Tibial nerve (tissue), 4 donors: ENCODE measurements around the gene CPB2. TPM values are rescaled to one million over a fixed set of nuclear protein-coding genes. Genes with fewer than 3 reads are reported as not detected.

Experiments
- DNase-seq, 2 donors: peaks; one replicate each; pipeline ENCODE4 v3.0.0-alpha.2; 2019; ENCODE audit warnings: low spot score in 2 of 2
- H3K27ac ChIP-seq, 4 donors: fragments of 200-600 bp; sonication (generic) in 3 of 4; one replicate each; pipeline ENCODE4 v1.5.1; 2017 to 2019; ENCODE audit warnings: mild to moderate bottlenecking in 1 of 4
- H3K27me3 ChIP-seq, 2 donors: fragments of 200-600 bp; sonication (generic) in 1 of 2; one replicate each; pipeline versions ENCODE4 v1.5.1 to v1.6.0; 2017 to 2019
- H3K36me3 ChIP-seq, 3 donors: fragments of 200-600 bp; sonication (generic); one replicate each; pipeline ENCODE4 v1.5.1; 2018 to 2019
- H3K4me1 ChIP-seq, 4 donors: fragments of 200-600 bp; sonication (generic) in 3 of 4; one replicate each; pipeline ENCODE4 v1.5.1; 2017 to 2019
- H3K4me3 ChIP-seq, 4 donors: fragments of 200-600 bp; sonication (generic) in 3 of 4; one replicate each; pipeline ENCODE4 v1.5.1; 2017 to 2019; ENCODE audit warnings: mild to moderate bottlenecking in 1 of 4, moderate library complexity in 1 of 4
- H3K9me3 ChIP-seq, 4 donors: fragments of 200-600 bp; sonication (generic) in 3 of 4; one replicate each; pipeline ENCODE4 v1.5.1; 2017 to 2019
- CTCF ChIP-seq, 5 experiments: fragments of 200-600 bp in 3 of 5; fragments of 450-650 bp in 2 of 5; sonication (generic) in 3 of 5; IDR thresholded peaks; one replicate each; pipeline ENCODE4 v1.5.1; 2016 to 2019; ENCODE audit warnings: antibody characterized with exemption in 5 of 5, mild to moderate bottlenecking in 3 of 5, moderate library complexity in 2 of 5
- EP300 ChIP-seq, 2 donors: sonication (generic); formaldehyde crosslinking; IDR thresholded peaks; one replicate each; pipeline ENCODE4 v1.6.1; 2017; ENCODE audit warnings: antibody characterized with exemption in 2 of 2, mild to moderate bottlenecking in 1 of 2
- POLR2A ChIP-seq, 2 donors: fragments of 450-650 bp; IDR thresholded peaks; one replicate each; pipeline ENCODE4 v1.6.1; 2017; ENCODE audit warnings: antibody characterized with exemption in 2 of 2, mild to moderate bottlenecking in 2 of 2, moderate library complexity in 2 of 2
- WGBS, 2 donors: methylation state at CpG; one replicate each; pipeline ENCODE4 v1.1.5; 2018; 5-methylcytosine and 5-hydroxymethylcytosine counted together
- total RNA-seq, 4 donors: library from RNA; depleted of rRNA; stranded (reverse); fragments of >200 nt; gene quantifications; one replicate each; pipeline ENCODE4 v1.1.0, GENCODE V29; 2016

The CPB2 gene
- total RNA-seq, 4 donors from 2014 or later, result not detected

- H3K27me3 ChIP-seq, result no peaks in the 10 kb centered on the region
- DNase-seq, result no peak
- 66 to 72% methylated on average over 7 of the region's 7 CpGs for WGBS, 2 donors
- no peak overlapping the region for H3K27ac ChIP-seq
- TF ChIP-seq POLR2A (IDR thresholded peaks at IDR 0.05) (no peak), CTCF (IDR thresholded peaks at IDR 0.05) (no peak), EP300 (IDR thresholded peaks at IDR 0.05) (no peak)
- H3K4me3 ChIP-seq, result no peak overlapping the region
- no peaks in the 10 kb centered on the region for H3K9me3 ChIP-seq
- H3K36me3 ChIP-seq, result no peaks in the 10 kb centered on the region
- H3K4me1 ChIP-seq, result peaks cover 0 to 7% (median 0%) of the 10 kb centered on the region in 4 donors
These were observed 44.7 kb upstream of the CPB2 start for GRCh38 chr13:46149272-46150133.

GRCh38 chr13:46146898-46147297 is 42.1 kb upstream of the CPB2 start:
- Histone ChIP-seq H3K4me3 (no peak overlapping the region), H3K36me3 (no peaks in the 10 kb centered on the region), H3K4me1 (no peaks in the 10 kb centered on the region), H3K27ac (no peak overlapping the region), H3K9me3 (no peaks in the 10 kb centered on the region), H3K27me3 (no peaks in the 10 kb centered on the region)
- WGBS, 2 donors, result 33 to 34% methylated on average over 3 of the region's 3 CpGs
- TF ChIP-seq CTCF (IDR thresholded peaks at IDR 0.05) (no peak), POLR2A (IDR thresholded peaks at IDR 0.05) (no peak), EP300 (IDR thresholded peaks at IDR 0.05) (no peak)
- no peak for DNase-seq

- DNase-seq, result no peak
- 63 to 71% methylated on average over 2 of the region's 2 CpGs for WGBS, 2 donors
- Histone ChIP-seq H3K36me3 (no peaks in the 10 kb centered on the region), H3K27me3 (no peaks in the 10 kb centered on the region), H3K4me1 (no peaks in the 10 kb centered on the region), H3K9me3 (no peaks in the 10 kb centered on the region), H3K27ac (no peak overlapping the region), H3K4me3 (no peak overlapping the region)
- TF ChIP-seq CTCF (IDR thresholded peaks at IDR 0.05) (no peak), EP300 (IDR thresholded peaks at IDR 0.05) (no peak), POLR2A (IDR thresholded peaks at IDR 0.05) (no peak)
These were observed 41.1 kb upstream of the CPB2 start for GRCh38 chr13:46145950-46146349.

GRCh38 chr13:46145135-46145534 is 40.3 kb upstream of the CPB2 start:
- TF ChIP-seq EP300 (IDR thresholded peaks at IDR 0.05), result no peak
- TF ChIP-seq POLR2A (IDR thresholded peaks at IDR 0.05), result no peak
- no peak for TF ChIP-seq CTCF (IDR thresholded peaks at IDR 0.05)

GRCh38 chr13:46143184-46143701 is 38.4 kb upstream of the CPB2 start:
- H3K4me1 ChIP-seq, result no peaks in the 10 kb centered on the region

More at GRCh38 chr13:46145135-46145534, 40.3 kb upstream of the CPB2 start:
- no peak overlapping the region for H3K4me3 ChIP-seq
- H3K9me3 ChIP-seq, result no peaks in the 10 kb centered on the region
- no peaks in the 10 kb centered on the region for H3K4me1 ChIP-seq
- H3K27me3 ChIP-seq, result no peaks in the 10 kb centered on the region
- no peaks in the 10 kb centered on the region for H3K36me3 ChIP-seq
- H3K27ac ChIP-seq, result no peak overlapping the region
- 77% methylated on average over 4 of the region's 4 CpGs for WGBS, 2 donors
- no peak for DNase-seq

More at GRCh38 chr13:46143184-46143701, 38.4 kb upstream of the CPB2 start:
- Histone ChIP-seq H3K27ac (no peak overlapping the region), H3K4me3 (no peak overlapping the region), H3K27me3 (no peaks in the 10 kb centered on the region), H3K9me3 (no peaks in the 10 kb centered on the region), H3K36me3 (no peaks in the 10 kb centered on the region)
- no peak for DNase-seq
- TF ChIP-seq POLR2A (IDR thresholded peaks at IDR 0.05) (no peak), CTCF (IDR thresholded peaks at IDR 0.05) (no peak), EP300 (IDR thresholded peaks at IDR 0.05) (no peak)
- WGBS, 2 donors, result 61 to 66% methylated on average over 4 of the region's 4 CpGs
